ENCODE results near the gene PRDM11.

- TF ChIP-seq CTCF (IDR thresholded peaks at IDR 0.05) (no peak), POLR2A (IDR thresholded peaks at IDR 0.05) (no peak)
These were observed 12.6 kb upstream of the PRDM11 start for GRCh38 chr11:45133878-45134277.

Data from right lobe of liver (tissue), 4 donors.